Measurements from ENCODE around the gene PDLIM7. TPM values are rescaled to one million over a fixed set of nuclear protein-coding genes. Genes with fewer than 3 reads are reported as not detected.
"Not testable (repeated sequence)": the region's sequence is repeated elsewhere in the genome, so short reads cannot be mapped to it uniquely, and the experiment has no call there.

PDLIM7 gene, protein sequence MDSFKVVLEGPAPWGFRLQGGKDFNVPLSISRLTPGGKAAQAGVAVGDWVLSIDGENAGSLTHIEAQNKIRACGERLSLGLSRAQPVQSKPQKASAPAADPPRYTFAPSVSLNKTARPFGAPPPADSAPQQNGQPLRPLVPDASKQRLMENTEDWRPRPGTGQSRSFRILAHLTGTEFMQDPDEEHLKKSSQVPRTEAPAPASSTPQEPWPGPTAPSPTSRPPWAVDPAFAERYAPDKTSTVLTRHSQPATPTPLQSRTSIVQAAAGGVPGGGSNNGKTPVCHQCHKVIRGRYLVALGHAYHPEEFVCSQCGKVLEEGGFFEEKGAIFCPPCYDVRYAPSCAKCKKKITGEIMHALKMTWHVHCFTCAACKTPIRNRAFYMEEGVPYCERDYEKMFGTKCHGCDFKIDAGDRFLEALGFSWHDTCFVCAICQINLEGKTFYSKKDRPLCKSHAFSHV
- 10 to 100 TPM; 55.1 to 56.6 TPM for total RNA-seq

DNA sequence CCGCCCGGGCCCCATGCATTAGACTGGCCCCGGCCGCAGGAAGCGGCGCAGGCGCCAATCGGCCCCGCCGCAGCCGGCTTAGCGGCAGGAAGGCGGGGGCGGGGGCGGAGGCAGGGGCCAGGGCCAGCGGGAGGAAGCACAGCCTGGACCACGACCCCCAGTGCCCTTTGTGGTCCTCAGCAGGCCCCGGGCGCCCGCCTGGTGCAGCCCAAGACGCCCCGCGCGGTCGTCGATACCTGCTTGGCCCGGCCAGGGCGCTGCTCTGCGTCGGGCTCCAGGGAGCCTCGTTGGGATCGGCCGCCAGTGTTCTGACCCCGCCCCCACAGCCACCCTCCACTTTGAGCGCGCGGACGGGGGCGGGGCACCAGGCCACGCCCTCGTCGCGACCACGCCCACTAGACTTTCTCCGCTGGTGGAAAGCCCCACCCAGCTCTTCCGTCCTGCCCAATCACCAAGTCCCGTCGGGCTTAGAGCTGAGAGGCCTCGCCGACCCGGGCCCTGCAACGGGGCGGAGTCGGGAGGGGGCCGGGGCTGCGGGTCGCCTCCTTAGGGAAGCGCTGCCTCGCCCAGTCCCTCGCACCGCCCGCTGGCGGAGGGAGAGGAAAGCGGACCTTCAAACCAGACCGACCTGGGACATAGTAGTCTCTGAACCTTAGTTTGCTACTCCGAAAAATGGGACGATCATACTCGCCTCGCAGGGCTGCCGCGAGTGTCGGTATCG, at the start of gene PDLIM7:
TSS of gene PDLIM7 (minus strand) at position 313 of the 721 bp plus-strand sequence. CDS start 1,092 bp downstream, outside the sequence.
- Mint-ChIP-seq H3K9me3 (no peaks in the 10 kb centered on the region), H3K27me3 (peaks cover 21% of the 10 kb centered on the region), H3K36me3 (ENCODE audit: low read depth) (peaks cover 13% of the 10 kb centered on the region), H3K4me3 (peak within 1 kb of the TSS; percentile 85), H3K4me1 (peaks cover 49% of the 10 kb centered on the region), H3K27ac (peak within 1 kb of the TSS; percentile 42)
- ChIA-PET POLR2A (interaction anchor here (1.0 to 3.7 kb wide), 13 partner anchors 12 to 187 kb away, joined by 3 to 12 read pairs (median 4); partner anchors contain the start of genes DDX41, GRK6 and LMAN2), CTCF (interaction anchor here (0.6 to 5.1 kb wide), 13 partner anchors 9 to 659 kb away, joined by 3 to 37 read pairs (median 6); partner anchors contain the start of genes DDX41 and MXD3)
- peak; percentile 96 for DNase-seq

DNA sequence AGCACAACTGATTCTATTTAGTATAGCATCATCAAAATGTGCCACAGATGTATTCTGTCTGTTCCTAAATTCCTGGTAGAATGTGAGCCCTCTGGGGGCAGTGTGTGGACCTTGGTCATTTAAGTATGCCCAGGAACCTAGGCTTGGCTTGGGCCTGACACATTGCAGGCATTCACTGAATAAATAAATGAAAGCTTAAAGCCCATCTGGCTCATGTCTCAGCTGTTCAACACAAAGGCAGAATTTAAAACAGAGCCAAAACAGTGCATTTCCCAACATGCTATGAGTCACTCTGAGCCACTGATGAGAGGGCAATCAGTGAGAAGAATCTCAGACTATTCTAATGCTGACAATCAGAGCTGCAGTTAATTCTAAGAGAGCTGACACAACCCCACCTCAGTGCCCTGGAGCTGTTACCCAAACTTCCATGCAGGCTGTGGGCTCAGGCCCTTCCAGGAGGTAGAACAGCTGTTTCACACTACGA, 48.9 kb upstream of the PDLIM7 start:
- H3K27me3 Mint-ChIP-seq = no peaks in the 10 kb centered on the region
- peaks cover 23% of the 10 kb centered on the region for H3K36me3 Mint-ChIP-seq (ENCODE audit: low read depth)
- H3K4me3 Mint-ChIP-seq = no peak overlapping the region
- DNase-seq = no peak
- H3K9me3 Mint-ChIP-seq = no peaks in the 10 kb centered on the region
- no peak overlapping the region for H3K27ac Mint-ChIP-seq
- ChIA-PET CTCF (no interaction called here), POLR2A (interaction anchor here (1.4 kb wide), 1 partner anchor 8 kb away, joined by 4 read pairs; the partner anchor contains the start of gene FAM193B)
- peaks cover 8% of the 10 kb centered on the region for H3K4me1 Mint-ChIP-seq

DNA sequence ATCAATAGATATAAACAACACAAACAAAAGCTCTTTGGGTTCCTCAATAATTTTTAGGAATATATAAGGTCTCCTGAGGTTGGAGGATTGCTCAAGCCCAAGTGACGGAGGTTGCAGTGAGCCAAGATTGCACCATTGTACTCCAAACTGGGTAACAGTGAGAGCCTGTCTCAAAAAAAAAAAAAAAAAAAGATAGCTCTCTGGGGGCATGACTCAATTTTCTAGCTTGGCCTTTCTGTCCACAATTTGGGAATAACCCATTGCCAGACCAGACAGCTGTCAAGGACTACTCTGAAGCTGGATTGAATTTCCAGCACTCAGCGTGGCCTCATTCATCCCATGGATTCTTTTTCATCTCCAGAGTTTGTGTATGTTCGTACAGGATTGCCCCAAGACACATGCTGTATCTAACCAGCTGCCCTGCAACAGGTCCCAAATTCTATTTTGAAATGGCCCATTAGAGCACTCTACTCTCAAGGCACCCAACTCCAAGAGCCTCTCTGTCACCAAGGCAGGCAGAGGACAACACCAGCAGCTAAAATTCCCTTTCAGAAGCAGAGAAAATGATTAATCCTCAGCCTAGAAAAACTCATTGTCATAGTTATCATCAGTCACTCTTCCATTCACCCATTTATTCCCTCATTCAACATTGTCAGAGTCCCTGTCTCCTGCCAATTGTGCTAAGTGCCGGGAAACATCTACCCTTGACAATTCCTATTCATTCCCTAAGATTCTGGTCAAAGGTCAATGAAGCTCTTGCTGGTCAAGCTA, 48.3 kb upstream of the PDLIM7 start:
- Mint-ChIP-seq H3K9me3 (no peaks in the 10 kb centered on the region), H3K4me1 (peaks cover 8% of the 10 kb centered on the region), H3K27ac (no peak overlapping the region), H3K36me3 (ENCODE audit: low read depth) (peaks cover 23% of the 10 kb centered on the region), H3K4me3 (no peak overlapping the region), H3K27me3 (no peaks in the 10 kb centered on the region)
- POLR2A ChIA-PET = interaction anchor here (0.9 to 1.4 kb wide), 2 partner anchors 8 to 20 kb away, joined by 3 to 4 read pairs; partner anchors contain the start of gene FAM193B
- CTCF ChIA-PET = interaction anchor here (0.7 to 1.1 kb wide), 3 partner anchors 13 to 508 kb away, joined by 3 to 4 read pairs (median 3); no protein-coding TSS in a partner anchor
- no peak for DNase-seq

DNA sequence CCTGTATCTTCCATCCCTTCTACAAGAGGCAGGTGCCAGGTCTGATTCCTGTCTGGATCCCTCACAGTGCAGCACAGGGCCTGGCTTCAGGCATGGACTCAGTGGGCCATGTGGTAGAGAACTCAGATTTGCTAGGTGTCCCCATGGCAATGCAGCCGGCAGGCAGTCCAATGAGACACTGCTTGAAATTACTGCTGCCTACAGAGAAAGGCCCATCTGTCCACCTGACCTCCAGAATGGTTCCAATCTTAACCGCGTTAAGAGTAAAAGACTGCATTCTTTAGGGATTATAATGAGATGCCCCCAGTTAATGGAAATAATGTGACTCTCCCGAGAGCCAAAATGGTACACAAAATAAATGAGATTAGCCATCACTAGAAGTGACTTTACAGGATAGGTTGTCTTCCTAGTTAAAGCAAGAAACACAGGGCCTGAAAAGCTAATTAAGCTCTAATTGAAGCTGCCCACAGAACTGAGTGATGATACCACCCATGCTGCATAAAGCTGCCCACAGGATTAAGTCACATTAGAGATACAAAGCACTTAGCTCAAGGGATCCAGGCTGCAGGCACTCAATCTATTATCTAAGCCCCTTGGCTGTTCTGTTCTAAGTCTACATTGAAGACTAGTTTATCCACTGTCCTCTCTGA, 45.5 kb upstream of the PDLIM7 start:
- H3K4me1 Mint-ChIP-seq = peaks cover 5% of the 10 kb centered on the region
- no peak overlapping the region for H3K4me3 Mint-ChIP-seq
- no peak overlapping the region for H3K27ac Mint-ChIP-seq
- peaks cover 25% of the 10 kb centered on the region for H3K36me3 Mint-ChIP-seq (ENCODE audit: low read depth)
- no peaks in the 10 kb centered on the region for H3K9me3 Mint-ChIP-seq
- no peak for DNase-seq
- no peaks in the 10 kb centered on the region for H3K27me3 Mint-ChIP-seq
- CTCF ChIA-PET = interaction anchor here (0.8 kb wide), 1 partner anchor 18 kb away, joined by 3 read pairs; no protein-coding TSS in a partner anchor
- POLR2A ChIA-PET = no interaction called here

DNA sequence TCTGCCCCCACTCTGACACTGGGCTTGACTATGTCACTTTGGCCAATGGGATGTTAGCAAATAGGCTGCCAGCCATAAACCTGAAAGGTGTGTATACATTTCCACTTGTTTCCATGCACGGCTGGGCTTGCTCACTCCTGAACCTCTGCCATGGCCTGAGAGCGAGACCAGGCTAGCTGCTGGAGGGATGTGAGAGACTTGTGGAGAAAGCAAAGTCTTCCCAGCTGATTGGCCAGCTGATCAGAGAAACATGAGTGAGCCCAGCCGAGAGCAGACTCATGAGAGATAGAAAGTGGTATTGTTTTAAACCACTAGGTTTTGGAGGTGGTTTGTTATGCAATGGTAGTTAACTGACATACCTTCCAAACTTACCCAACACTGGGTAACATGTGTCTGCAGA, 43.0 kb upstream of the PDLIM7 start:
- Mint-ChIP-seq H3K27me3 (no peaks in the 10 kb centered on the region), H3K9me3 (no peaks in the 10 kb centered on the region), H3K27ac (no peak overlapping the region), H3K4me3 (no peak overlapping the region), H3K36me3 (ENCODE audit: low read depth) (peaks cover 31% of the 10 kb centered on the region), H3K4me1 (no peaks in the 10 kb centered on the region)
- POLR2A ChIA-PET = no interaction called here
- no peak for DNase-seq
- CTCF ChIA-PET = no interaction called here

DNA sequence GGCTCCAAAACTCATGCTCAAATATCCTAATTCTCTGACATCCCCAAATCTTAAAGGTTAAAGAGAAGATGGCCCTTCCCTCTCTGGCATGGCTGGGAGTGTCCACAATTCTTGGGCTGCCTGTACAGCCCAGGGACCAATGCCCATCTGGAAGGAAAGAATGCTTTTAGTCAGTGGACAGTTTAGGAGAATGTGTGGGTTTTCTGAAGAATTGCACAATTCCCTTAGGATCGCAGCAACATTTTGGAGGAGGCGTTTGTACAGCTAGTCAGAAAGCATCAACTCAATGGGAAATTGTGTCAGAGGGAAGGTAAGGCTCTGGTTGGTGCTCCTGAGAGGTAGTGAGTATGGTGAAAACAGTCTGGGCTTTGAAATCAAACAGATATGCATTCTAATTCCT, 42.0 kb upstream of the PDLIM7 start:
- Mint-ChIP-seq H3K27me3 (no peaks in the 10 kb centered on the region), H3K4me3 (no peak overlapping the region), H3K9me3 (no peaks in the 10 kb centered on the region), H3K27ac (no peak overlapping the region), H3K4me1 (no peaks in the 10 kb centered on the region), H3K36me3 (ENCODE audit: low read depth) (peaks cover 28% of the 10 kb centered on the region)
- DNase-seq = no peak
- ChIA-PET POLR2A (no interaction called here), CTCF (no interaction called here)

DNA sequence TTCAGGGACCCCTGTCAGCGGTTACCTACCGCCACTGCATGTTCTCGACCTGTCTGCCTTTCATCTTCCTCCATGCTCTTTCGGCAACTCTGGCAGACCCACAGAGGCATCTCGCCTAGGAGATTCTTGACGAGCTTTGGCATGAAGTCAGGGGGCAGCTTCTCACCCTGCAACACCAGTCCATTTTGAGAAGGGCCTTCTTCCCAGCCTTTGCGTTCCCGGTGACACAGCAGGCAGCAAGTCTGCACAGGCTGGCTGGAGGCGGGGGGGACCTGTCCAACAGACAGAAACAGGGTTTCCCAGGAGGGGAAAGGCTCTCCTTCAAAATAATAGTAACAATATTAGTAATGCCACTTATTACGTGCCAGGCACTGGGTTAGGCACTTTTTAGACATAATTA, 41.5 kb upstream of the PDLIM7 start:
- Mint-ChIP-seq H3K27ac (no peak overlapping the region), H3K4me3 (no peak overlapping the region), H3K27me3 (no peaks in the 10 kb centered on the region), H3K4me1 (no peaks in the 10 kb centered on the region), H3K36me3 (ENCODE audit: low read depth) (peaks cover 28% of the 10 kb centered on the region), H3K9me3 (no peaks in the 10 kb centered on the region)
- no peak for DNase-seq
- ChIA-PET CTCF (interaction anchor here (0.6 kb wide), 1 partner anchor 40 kb away, joined by 3 read pairs; no protein-coding TSS in a partner anchor), POLR2A (interaction anchor here (0.5 to 1.3 kb wide), 2 partner anchors 10 to 548 kb away, joined by 3 read pairs; no protein-coding TSS in a partner anchor)

DNA sequence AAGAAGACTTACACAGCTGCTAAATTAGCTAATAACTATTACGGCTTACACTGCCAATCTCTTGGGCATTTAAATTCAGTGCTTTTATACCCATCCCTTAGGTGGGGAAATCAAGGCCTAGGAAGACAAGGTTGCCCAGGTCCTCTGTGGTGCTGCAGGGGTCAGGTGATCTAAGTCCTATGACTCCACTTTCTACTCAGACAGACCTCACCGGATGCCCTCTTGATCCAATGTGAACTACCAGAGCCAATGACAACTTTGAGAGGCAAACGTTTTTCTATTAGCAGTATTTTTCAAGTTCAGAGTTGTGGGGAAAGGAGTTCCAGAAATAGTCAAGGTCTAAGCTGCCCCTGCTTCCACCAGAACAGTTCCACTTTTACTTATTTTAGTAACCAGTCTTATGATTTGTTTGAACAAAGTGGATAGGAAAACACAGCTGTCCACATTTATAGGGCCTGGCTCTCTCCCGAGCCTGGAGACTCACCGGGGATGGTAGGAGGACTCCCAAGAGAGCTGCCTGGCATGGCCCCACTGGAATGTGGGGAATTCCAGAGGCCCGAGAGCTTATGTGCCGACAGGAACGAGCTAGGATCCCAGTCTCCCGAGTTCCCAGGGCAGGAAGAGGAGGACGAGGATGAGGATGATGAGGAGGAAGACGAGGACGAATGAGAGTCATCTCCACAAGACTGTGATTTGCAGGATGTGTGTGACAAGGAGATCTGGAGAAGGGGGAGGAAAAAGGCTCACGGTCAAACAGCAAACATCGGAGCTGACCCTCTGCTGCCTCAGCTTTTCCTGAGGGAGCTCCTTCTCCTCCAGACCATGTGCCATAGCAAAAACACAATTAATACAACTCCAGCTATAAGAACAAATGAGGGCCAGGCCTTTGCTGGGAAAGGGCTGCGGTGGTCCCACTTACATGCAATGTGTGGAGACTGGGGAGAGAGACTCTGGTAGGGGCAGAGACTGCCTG, 40.3 kb upstream of the PDLIM7 start:
- no peak overlapping the region for H3K27ac Mint-ChIP-seq
- POLR2A ChIA-PET = interaction anchor here (1.3 kb wide), 1 partner anchor 9 kb away, joined by 3 read pairs; no protein-coding TSS in a partner anchor

DNA sequence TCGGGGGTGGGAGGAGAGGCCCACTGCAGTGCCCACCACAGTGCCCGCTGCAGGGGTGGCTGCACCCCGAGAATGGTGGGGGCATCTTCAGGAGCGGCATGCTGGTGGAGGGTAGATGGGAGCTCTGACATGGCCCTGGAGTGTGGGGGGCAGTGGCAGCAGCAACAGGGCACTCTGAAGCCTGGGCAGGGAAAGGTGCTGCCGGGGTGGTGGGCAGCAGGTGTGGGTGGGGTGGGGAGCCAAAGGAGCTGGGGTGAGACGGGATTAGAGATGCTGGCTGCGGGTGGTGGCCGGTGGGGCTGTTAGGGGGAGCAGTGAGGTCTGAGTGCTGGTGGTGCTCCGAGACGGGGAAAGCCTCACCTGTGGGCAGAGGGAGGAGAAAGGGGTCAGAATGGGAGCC, 39.0 kb upstream of the PDLIM7 start:
- CTCF ChIA-PET = no interaction called here
- no peak for DNase-seq
- Mint-ChIP-seq H3K36me3 (ENCODE audit: low read depth) (peaks cover 29% of the 10 kb centered on the region), H3K9me3 (no peaks in the 10 kb centered on the region), H3K27me3 (no peaks in the 10 kb centered on the region), H3K4me1 (no peaks in the 10 kb centered on the region), H3K27ac (no peak overlapping the region), H3K4me3 (no peak overlapping the region)
- POLR2A ChIA-PET = no interaction called here

More for the DNA sequence above, 40.3 kb upstream of the PDLIM7 start:
- no peaks in the 10 kb centered on the region for H3K4me1 Mint-ChIP-seq
- peaks cover 30% of the 10 kb centered on the region for H3K36me3 Mint-ChIP-seq (ENCODE audit: low read depth)
- CTCF ChIA-PET = interaction anchor here (0.6 to 1.4 kb wide), 3 partner anchors 22 to 39 kb away, joined by 3 to 5 read pairs (median 3); no protein-coding TSS in a partner anchor
- DNase-seq = no peak
- no peaks in the 10 kb centered on the region for H3K27me3 Mint-ChIP-seq
- no peak overlapping the region for H3K4me3 Mint-ChIP-seq
- no peaks in the 10 kb centered on the region for H3K9me3 Mint-ChIP-seq

DNA sequence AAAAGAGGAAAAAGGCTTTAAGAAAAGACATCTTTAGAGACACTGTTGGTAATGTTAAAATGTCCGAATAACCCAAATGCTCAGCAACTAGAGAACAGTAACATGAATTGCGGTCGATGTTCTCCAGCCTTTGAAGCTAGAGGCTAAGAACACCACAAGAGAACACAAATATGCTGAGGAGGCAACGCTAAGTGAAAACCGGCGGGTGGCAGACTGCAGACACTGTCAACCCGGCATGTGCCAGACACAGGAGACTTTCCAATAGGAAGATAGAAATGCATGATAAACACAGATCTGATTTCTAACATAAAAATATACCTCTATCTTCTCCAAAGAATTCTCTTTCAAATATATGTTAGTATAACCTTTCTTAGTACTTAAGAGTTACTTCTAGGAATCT, 37.7 kb upstream of the PDLIM7 start:
- Mint-ChIP-seq H3K36me3 (ENCODE audit: low read depth) (peaks cover 32% of the 10 kb centered on the region), H3K27ac (no peak overlapping the region)
- CTCF ChIA-PET = no interaction called here

DNA sequence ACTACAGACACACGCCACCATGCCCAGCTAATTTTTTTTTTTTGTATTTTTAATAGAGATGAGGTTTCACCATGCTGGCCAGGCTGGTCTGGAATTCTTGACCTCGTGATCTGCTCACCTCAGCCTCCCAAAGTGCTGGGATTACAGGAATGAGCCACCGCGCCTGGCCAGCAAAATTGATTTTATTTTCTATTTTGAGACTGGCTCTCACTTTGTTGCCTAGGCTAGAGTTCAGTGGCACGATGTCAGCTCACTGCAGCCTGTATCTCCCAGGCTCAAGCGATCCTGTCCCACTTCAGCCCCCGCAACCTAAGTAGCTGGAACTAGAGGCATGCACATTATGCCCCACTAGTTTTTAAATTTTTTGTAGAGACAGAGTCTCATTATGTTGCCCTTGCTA, 37.0 kb upstream of the PDLIM7 start:
- not testable (repeated sequence) for H3K9me3 Mint-ChIP-seq, H3K27ac Mint-ChIP-seq, H3K4me3 Mint-ChIP-seq, DNase-seq, H3K4me1 Mint-ChIP-seq, H3K27me3 Mint-ChIP-seq
- POLR2A ChIA-PET = interaction anchor here (1.1 kb wide), 1 partner anchor 9 kb away, joined by 4 read pairs; no protein-coding TSS in a partner anchor
- H3K36me3 Mint-ChIP-seq (ENCODE audit: low read depth) = peaks cover 33% of the 10 kb centered on the region
- CTCF ChIA-PET = interaction anchor here (0.7 kb wide), 1 partner anchor 199 kb away, joined by 6 read pairs; no protein-coding TSS in a partner anchor

More for the DNA sequence above, 37.7 kb upstream of the PDLIM7 start:
- Mint-ChIP-seq H3K4me1 (no peaks in the 10 kb centered on the region), H3K9me3 (no peaks in the 10 kb centered on the region), H3K27me3 (no peaks in the 10 kb centered on the region), H3K4me3 (no peak overlapping the region)
- DNase-seq = no peak
- POLR2A ChIA-PET = no interaction called here
